Activated effector memory CD4-positive, alpha-beta T cell treated with Interleukin-2 at 50 U/mL for 16 hours (primary cell): ENCODE results near the gene RNF208.

Experiments
- DNase-seq: peaks from one replicate; pipeline ENCODE4 v3.0.0-alpha.2; 2020

RNF208 gene

DNA sequence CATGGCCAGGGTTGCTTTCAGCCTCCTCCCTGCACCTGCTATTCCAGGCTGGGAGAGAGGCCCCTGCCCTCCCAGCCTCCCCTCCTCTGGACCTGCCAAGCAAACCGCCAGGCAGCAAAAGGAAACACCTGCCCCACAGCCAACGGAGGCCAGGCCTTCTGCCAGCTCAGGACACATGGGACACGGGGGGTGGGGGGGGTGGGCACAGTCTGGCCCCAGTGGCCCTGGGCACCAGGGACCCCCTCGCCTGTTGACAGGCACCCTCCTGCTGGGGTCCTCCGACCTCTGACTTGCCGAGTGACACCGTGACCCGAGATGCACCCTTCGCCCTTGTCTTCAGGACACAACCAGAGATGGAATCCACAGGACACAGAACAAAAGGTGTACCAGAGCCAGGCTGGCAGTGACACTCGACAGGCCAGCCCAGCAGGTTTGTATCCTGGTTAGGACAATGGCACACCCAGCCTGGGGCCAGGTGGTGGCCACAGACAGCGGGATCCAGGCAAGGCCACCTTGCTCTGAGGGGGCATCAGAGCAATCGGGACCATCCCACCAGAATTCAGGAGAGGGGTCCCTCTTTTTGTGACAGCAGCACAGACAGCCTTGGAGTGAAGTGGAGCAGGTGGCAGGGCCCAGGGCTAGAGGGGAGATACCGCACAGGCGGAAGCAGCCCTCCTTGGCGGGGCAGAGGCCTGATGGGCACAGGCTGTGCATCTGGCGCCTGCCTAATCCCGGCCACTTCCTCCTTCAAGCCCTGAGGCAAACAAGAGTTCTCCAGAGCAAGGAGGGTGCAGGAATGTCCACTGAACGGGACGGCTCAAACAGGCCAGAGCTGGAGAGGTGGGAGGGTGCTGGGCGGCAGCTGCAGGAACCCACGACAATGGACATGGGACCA, 48.9 kb downstream of the RNF208 start:
- DNase-seq: no peak

DNA sequence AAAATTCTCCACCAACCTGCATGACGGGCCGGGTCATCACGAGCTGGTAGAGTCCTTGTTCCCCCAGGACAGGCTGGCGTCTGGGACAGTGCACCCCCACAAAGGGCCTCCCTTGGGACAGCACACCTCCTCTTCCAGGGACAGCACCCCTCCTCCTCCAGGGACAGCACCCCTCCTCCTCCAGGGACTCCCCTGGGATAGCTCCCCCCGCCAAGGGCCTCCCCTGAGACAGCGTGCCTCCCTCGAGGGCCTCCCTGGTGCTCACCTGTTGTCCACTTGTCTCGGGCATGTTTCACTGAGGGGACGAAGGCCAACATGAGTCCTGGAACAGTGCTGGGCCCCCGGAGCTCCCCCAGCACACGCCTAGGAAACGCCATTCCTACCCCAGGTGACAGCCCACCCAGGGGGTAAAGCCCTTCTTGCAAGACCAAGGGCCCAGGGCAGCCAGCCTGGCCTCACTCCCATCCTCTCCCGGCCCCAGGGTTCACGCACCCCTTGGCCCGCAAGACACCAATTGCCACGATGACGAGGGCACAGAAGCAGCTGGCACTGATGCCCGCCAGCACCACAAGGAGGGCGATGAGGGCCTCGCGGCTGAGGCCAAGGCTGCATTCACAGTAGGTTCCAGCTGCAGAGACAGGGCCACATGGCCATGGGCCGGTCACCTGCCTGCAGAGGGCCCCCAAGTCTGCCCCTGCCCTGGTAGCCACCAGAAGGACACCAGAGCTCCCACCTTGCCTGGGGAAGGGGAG, 50.7 kb downstream of the RNF208 start:
- DNase-seq: no peak

DNA sequence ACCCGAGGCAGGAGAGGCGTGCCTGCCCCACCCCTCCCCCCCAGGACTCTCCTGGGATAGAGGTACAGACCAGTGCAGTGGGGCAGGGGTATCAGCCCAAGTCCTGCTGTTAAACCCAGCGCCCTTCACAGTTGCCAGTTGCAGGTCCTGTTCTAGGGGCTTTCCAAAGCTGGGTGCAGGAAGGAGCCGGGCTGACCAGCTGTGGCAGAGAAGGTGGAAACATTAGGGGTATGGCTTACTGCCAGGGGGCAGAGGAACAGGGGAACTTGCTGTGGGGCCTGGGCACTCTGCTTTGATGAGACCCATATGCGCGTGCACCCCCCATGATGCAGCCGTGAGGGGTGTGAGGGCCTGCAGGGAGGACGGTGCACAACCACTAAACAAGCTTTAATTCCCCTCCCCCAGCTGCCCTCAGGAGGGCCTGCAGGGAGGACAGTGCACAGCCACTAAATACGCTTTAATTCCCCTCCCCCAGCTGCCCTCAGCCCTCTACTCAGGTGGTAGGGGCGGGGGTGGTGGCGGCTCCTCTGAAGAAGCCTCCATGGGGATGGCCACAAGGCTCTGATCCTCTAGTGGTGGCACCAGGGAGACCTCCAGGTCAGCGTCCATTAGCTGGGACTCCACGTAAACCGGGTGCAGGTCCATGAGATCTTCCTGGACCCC, 51.4 kb downstream of the RNF208 start:
- no peak for DNase-seq
